ENCODE results near the gene F2.
"Not testable (repeated sequence)": the region's sequence is repeated elsewhere in the genome, so short reads cannot be mapped to it uniquely, and the experiment has no call there.

The F2 gene

GRCh38 chr11:46701078-46701654, 17.8 kb upstream of the F2 start:
- no peak for TF ChIP-seq CTCF (IDR thresholded peaks at IDR 0.05; ENCODE audit: extremely low read depth, insufficient read depth, missing control alignments)
- in situ Hi-C loops (cut with MboI; ENCODE audit: low pct_unique_long_range_greater_than_20kb, low sequenced_read_pairs, unreplicated experiment), result no loop called here
- DNase-seq (ENCODE audit: low spot score), result no peak

GRCh38 chr11:46705070-46705688, 13.8 kb upstream of the F2 start:
- no peak for DNase-seq (ENCODE audit: low spot score)
- in situ Hi-C loops (cut with MboI; ENCODE audit: low pct_unique_long_range_greater_than_20kb, low sequenced_read_pairs, unreplicated experiment), result no loop called here

GRCh38 chr11:46706886-46707285, 12.1 kb upstream of the F2 start:
- no peak for TF ChIP-seq CTCF (IDR thresholded peaks at IDR 0.05; ENCODE audit: extremely low read depth, insufficient read depth, missing control alignments)
- in situ Hi-C loops (cut with MboI; ENCODE audit: low pct_unique_long_range_greater_than_20kb, low sequenced_read_pairs, unreplicated experiment), result no loop called here
- no peak for DNase-seq (ENCODE audit: low spot score)

More at GRCh38 chr11:46705070-46705688, 13.8 kb upstream of the F2 start:
- no peak for TF ChIP-seq CTCF (IDR thresholded peaks at IDR 0.05; ENCODE audit: extremely low read depth, insufficient read depth, missing control alignments)

- DNase-seq (ENCODE audit: low spot score); in situ Hi-C loops (cut with MboI; ENCODE audit: low pct_unique_long_range_greater_than_20kb, low sequenced_read_pairs, unreplicated experiment): not testable (repeated sequence)
Measured at GRCh38 chr11:46709351-46709750, 9.7 kb upstream of the F2 start.

- in situ Hi-C loops (cut with MboI; ENCODE audit: low pct_unique_long_range_greater_than_20kb, low sequenced_read_pairs, unreplicated experiment), result no loop called here
- DNase-seq (ENCODE audit: low spot score), result no peak
Measured at GRCh38 chr11:46710821-46711269, 8.2 kb upstream of the F2 start.

GRCh38 chr11:46711303-46711702, 7.7 kb upstream of the F2 start:
- no peak for TF ChIP-seq CTCF (IDR thresholded peaks at IDR 0.05; ENCODE audit: extremely low read depth, insufficient read depth, missing control alignments)
- no peak for DNase-seq (ENCODE audit: low spot score)
- in situ Hi-C loops (cut with MboI; ENCODE audit: low pct_unique_long_range_greater_than_20kb, low sequenced_read_pairs, unreplicated experiment), result no loop called here

More at GRCh38 chr11:46710821-46711269, 8.2 kb upstream of the F2 start:
- TF ChIP-seq CTCF (IDR thresholded peaks at IDR 0.05; ENCODE audit: extremely low read depth, insufficient read depth, missing control alignments), result no peak

GRCh38 chr11:46712874-46713576, 6.0 kb upstream of the F2 start:
- no peak for TF ChIP-seq CTCF (IDR thresholded peaks at IDR 0.05; ENCODE audit: extremely low read depth, insufficient read depth, missing control alignments)
- in situ Hi-C loops (cut with MboI; ENCODE audit: low pct_unique_long_range_greater_than_20kb, low sequenced_read_pairs, unreplicated experiment), result no loop called here
- no peak for DNase-seq (ENCODE audit: low spot score)

GRCh38 chr11:46717825-46718154, 1.2 kb upstream of the F2 start:
- DNase-seq (ENCODE audit: low spot score); in situ Hi-C loops (cut with MboI; ENCODE audit: low pct_unique_long_range_greater_than_20kb, low sequenced_read_pairs, unreplicated experiment): not testable (repeated sequence)
